D721Med (cell line): ENCODE results near the gene TMED4.

Source experiments
- DNase-seq: peaks from one replicate; pipeline ENCODE4 v3.0.0; 2011; ENCODE audit warnings: low spot score; ENCODE audit not compliant: insufficient read length
- FAIRE-seq: peaks from 2 replicates; lab custom pipeline; 2011; peaks lifted over from hg19 to GRCh38; lab: Jason Lieb, UNC
- TF ChIP-seq, protein P1 (sequence below): IDR thresholded peaks from 2 replicates; pipeline ENCODE4 v1.5.1; 2012; ENCODE audit warnings: mild to moderate bottlenecking, control low read depth; ENCODE audit not compliant: insufficient read depth; ENCODE audit errors: missing control alignments

Gene TMED4

DNA sequence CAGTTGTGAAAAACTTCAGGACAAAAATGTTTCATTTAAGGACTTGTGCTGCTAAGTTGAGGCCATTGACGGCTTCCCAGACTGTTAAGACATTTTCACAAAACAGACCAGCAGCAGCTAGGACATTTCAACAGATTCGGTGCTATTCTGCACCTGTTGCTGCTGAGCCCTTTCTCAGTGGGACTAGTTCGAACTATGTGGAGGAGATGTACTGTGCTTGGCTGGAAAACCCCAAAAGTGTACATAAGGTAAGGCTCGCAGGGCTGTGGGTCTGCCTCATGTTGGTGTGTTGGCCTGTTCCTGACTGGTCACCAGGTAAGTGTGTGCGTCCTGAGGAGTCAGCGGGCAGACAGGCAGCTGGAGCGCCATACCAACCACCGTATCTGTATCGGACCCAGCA lies 42.3 kb upstream of the TMED4 start:
- FAIRE-seq, result no peak
- DNase-seq, result no peak
- TF ChIP-seq, protein P1, sequence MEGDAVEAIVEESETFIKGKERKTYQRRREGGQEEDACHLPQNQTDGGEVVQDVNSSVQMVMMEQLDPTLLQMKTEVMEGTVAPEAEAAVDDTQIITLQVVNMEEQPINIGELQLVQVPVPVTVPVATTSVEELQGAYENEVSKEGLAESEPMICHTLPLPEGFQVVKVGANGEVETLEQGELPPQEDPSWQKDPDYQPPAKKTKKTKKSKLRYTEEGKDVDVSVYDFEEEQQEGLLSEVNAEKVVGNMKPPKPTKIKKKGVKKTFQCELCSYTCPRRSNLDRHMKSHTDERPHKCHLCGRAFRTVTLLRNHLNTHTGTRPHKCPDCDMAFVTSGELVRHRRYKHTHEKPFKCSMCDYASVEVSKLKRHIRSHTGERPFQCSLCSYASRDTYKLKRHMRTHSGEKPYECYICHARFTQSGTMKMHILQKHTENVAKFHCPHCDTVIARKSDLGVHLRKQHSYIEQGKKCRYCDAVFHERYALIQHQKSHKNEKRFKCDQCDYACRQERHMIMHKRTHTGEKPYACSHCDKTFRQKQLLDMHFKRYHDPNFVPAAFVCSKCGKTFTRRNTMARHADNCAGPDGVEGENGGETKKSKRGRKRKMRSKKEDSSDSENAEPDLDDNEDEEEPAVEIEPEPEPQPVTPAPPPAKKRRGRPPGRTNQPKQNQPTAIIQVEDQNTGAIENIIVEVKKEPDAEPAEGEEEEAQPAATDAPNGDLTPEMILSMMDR, result no peak

DNA sequence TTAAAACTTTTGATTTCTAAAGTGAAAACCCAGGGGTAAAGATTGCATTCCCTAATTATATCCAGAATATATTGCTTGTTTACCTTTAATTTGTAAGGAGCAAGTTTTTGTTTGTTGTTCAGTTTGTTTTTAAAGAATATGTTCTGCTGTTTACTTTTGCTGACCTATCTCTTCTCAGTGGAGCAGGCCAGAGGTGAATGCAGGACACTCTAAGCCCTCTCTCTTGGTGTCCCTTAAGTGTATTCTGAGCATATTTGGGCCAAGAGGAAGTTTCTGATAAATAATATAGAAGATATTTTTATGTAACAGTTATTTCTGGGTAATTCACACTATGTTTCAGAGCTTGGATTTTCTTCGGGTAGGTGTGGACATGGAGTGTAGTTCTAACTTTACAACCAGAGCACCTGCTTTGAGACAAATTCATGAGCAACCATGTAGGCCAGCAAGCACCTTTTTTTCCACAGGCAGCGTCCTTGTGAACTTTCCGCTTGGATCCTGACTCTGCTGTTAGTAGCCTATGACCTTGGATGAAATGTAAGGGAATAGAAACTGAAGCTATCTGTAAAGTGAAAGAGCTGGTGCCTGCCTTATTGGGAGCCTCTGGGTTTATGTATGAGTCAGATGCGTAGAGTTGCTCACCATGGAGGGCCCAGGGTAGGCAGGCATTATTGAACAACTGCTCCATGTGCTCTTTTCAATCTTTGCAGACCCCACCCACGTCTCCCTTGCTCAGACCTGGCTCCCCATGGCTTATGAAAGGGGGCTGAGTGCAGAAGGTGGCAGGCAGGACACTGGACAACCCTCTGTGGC lies 40.5 kb upstream of the TMED4 start:
- TF ChIP-seq, protein P1, result no peak
- FAIRE-seq (no peak), DNase-seq (no peak)

DNA sequence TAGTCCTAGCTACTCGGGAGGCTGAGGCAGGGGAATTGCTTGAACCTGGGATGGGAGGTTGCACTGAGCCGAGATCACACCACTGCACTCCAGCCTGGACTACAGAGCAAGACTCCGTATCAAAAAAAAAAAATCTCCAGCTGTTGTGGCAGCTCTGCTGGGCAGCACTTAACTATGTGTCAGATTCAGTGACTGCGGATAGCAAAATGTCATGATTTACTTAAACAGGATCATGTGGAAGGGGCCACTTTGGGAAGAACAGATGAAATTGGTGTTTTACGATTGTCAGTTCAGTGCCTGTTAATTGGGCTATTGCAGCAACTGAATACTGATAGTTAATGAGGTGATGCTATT lies 39.7 kb upstream of the TMED4 start:
- TF ChIP-seq, protein P1, result no peak
- FAIRE-seq, result no peak
- DNase-seq, result no peak

DNA sequence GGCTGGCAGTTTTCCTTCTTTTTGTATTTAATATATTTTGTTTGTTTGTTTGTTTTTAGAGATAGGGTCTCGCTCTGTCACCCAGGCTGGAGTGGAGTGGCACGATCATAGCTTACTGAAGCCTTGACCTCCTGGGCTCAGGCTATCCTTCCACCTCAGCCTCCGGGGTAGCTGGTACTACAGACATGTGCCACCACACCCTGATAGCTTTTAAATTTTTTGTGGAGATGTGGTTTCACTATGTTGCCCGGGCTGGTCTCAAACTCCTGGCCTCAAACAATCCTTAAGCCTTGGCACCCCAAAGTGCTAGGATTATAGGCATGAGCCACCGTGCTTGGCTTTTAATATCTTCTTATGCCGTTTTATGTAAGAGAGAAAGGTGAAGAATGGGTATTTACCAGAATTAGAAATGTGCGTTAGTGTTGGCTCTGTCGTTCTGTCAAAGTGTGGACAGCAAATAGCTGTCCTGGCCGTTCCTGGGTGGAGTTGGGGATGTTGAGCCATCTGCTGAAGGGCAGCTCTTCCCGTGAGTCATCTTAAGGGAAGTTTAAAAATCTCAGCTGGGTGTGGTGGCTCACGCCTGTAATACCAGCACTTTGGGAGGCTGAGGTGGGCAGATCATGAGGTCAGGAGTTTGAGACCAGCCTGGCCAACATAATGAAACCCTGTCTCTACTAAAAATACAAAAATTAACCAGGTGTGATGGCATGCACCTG lies 39.2 kb upstream of the TMED4 start:
- DNase-seq, result no peak
- TF ChIP-seq, protein P1, result no peak
- no peak for FAIRE-seq

DNA sequence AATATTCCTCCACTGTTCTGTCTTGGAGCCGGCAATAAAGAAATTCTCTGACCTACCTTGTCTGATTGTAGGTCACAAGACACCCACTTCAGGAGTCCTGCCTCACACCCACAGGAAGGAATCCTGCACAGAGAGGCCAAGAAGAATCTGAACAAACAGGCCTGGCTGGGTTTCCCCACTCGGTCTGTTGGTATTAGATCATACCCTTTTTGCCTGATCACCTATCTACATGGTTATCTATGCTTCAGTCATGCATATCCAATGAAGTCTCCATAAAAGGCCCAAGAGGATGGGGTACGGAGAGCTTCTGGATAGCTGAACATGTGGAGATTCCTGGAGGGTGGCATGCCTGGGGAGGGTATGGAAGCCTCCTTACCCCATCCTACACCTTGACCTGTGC lies 36.7 kb upstream of the TMED4 start:
- DNase-seq (no peak), FAIRE-seq (no peak)
- TF ChIP-seq, protein P1, result no peak

DNA sequence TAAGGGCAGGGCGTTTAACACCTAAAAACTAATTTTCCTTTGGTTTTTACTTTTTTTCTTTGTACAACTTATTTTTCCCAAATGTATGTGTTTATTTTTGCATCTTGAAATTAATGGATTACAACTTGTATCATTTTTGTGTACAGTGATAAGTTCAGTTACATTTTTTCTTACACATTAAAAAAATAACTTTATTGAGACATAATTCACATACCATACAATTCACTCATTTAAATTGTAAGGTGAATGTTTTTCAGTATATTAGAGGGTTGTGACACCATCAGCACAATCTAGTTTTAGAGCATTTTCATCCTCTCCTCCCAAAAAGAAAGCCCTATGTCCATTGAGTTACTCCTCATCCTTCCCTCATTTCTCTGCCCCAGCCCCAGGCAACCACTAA lies 36.0 kb upstream of the TMED4 start:
- DNase-seq (no peak), FAIRE-seq (no peak)
- TF ChIP-seq, protein P1, result no peak

DNA sequence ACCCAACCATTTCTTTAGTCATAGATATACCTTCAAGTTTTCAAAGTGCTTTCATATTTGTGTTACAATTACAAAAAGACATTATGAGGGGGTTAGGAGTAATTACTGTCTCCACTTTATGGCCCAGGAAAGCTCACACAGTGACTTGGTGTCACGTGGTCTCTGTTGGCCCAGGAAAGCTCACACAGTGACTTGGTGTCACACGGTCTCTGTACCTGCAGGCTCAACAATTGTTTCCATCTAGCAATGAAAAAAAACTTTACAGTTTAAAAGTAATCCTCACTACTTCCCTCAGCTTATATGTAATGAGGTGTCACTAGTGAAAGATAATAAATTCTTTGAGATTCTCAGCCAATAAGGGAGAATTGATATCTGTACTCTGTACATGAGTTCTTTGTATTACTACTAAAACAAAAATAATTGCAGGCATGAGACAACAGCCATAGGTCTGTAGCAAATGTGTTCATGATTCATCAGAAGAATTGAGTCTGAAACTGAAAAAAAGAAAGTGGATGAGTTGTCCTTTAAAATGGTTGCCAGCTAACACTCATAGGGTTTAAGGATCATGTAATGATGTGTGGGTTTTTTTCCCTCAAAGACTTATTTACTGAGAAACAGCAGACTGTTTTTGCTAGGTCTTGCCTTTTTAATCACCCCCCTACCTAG lies 35.3 kb upstream of the TMED4 start:
- FAIRE-seq (no peak), DNase-seq (no peak)
- TF ChIP-seq, protein P1, result no peak
